Measurements from ENCODE around the gene MYRFL.

MYRFL gene

DNA sequence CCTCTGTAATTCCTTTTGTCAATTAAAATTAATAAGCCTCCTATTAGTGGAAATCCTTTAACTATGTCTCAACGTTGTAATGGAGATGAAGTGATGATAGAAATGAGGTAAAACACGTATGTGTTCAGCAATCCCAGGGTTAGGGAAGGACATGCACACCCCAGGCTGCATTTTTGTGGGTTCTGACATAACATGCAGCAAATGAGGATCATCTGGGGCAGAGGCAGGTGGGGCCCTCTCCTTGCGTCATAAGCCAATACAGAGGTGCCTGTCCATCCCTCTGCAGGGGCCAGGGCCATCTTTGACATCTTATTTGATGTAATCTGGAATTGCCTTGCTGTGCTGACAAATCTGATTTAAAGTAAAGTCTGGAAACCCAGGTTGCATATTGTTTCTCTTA is 73.2 kb downstream of the MYRFL start:
- DNase-seq (ENCODE audit: low read depth), result no peak

GRCh38 chr12:69900720-69901131 is 75.7 kb downstream of the MYRFL start:
- peak; percentile 6 for DNase-seq (ENCODE audit: low read depth)

GRCh38 chr12:69901221-69901905 is 76.3 kb downstream of the MYRFL start:
- DNase-seq (ENCODE audit: low read depth), result no peak

DNA sequence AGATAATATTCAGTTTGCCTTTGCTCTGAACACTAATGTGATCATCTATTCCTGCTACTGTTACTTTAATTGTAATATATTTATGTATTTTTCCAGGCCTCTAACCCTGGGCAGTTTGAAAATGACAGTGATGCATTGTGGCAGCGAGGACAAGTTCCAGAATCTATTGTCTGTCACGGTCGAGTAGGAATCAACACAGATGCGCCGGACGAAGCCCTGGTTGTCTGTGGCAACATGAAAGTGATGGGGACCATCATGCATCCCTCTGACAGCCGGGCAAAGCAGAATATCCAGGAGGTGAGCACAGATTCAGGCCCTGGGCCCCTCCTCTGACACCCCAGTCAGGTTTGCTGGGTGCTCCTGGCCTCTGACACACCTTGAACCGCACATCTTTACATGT is 78.5 kb downstream of the MYRFL start:
- no peak for DNase-seq (ENCODE audit: low read depth)

DNA sequence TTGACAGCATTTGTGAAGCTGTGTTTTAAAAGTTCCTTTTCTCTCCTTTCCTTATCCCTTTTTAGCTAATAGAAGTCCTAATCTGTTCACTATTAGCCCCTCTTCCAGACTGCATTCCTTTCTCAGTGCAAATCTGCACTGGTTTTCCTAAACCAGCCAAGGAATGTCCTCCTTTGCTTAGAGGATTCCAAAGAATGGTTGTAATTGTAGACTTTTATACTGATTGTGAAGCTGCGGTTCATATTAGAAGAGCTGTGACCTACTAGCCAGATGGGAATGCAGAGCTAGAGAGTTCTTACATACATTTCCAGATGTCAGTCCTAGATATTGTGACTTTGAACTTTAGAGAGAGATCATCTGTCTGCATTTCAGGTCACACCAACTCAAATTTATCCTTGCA is 79.8 kb downstream of the MYRFL start:
- DNase-seq (ENCODE audit: low read depth), result no peak

- no peak for DNase-seq (ENCODE audit: low read depth)
Observed at GRCh38 chr12:69905801-69906200, 80.8 kb downstream of the MYRFL start.

- no peak for DNase-seq (ENCODE audit: low read depth)
Observed at GRCh38 chr12:69906411-69907216, 81.6 kb downstream of the MYRFL start.

DNA sequence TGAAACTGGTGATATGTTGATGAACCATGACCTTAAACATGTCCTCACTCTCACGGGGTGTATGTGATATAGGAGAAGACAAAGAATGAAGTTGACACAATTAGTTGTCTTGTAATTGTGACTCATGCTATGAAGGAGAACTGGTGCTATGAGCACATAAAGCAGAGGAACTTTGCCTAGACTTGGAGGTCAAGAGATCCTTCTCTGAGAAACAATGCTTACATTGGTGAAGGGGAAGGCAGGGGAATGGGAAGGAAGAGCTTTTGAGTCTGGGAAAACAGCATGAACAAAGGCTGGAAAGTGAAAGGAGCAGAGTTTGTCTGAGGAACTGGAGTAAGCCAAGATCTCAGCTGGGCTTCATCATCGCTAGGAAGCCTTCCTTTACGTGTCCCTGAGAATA is 83.2 kb downstream of the MYRFL start:
- no peak for DNase-seq (ENCODE audit: low read depth)

- DNase-seq (ENCODE audit: low read depth), result no peak
Observed at GRCh38 chr12:69910694-69911093, 85.7 kb downstream of the MYRFL start.

- DNase-seq (ENCODE audit: low read depth), result no peak
Observed at GRCh38 chr12:69913526-69913925, 88.5 kb downstream of the MYRFL start.

DNA sequence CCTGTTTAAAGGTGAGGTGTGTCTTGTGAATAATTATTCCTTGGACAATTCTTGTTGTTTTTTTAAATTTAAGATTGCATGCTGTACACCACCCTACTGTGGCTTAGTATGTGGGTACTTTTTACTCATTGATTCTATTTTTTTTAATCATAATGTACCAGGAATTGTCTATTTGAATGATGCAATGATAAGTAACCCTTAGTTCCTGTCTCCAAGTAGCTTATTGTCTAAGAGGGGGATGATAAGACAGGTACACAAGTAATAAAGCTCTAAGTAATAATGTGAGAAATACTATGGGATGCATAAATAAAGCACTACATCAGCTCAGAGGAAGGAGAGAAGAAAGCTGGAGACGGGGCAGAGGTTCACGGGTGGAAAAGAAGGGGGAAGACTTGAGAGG is 90.9 kb downstream of the MYRFL start:
- DNase-seq (ENCODE audit: low read depth), result no peak

GRCh38 chr12:69916544-69917235 is 91.7 kb downstream of the MYRFL start:
- no peak for DNase-seq (ENCODE audit: low read depth)

DNA sequence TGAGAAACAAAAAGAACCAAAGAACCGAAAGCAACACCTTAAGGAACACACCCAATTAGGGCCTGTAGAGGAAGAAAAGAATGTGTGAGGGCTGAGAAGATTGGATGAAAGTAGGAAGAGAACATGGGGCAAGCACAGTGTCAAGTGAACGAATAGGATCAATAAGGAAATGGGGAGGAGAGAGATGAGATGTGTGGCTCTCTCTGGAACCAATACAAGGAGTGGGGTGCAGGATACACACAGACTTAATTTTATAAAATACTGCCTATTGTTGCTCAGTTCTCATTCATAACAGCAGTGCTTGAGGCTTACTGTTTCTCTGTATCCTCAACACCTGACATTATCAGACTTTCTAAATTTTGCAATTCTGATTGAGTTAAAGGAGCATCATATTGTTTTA is 93.3 kb downstream of the MYRFL start:
- DNase-seq (ENCODE audit: low read depth), result no peak

DNA sequence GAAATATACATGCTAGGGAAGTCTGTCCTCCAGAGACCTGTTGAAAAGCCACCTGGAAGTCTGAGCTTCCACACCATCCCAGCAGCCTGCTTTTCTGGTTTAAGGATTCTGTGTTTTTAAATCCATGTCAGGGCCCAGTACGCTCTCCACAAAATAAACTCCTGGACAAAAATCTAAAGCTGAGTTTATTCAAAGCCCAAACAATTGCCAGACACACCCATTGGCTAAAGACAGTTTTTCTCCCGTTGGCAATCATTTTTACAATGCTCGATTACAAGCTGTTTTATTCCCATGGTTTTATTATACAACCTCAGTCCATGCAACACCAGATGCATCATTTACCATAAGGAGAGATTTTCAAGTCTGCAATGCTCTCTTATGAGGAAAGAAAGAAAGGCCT is 94.5 kb downstream of the MYRFL start:
- no peak for DNase-seq (ENCODE audit: low read depth)

- no peak for DNase-seq (ENCODE audit: low read depth)
Observed at GRCh38 chr12:69921831-69922230, 96.8 kb downstream of the MYRFL start.

GRCh38 chr12:69922999-69923398 is 98.0 kb downstream of the MYRFL start:
- no peak for DNase-seq (ENCODE audit: low read depth)

- no peak for DNase-seq (ENCODE audit: low read depth)
Observed at GRCh38 chr12:69925291-69925690, 100.3 kb downstream of the MYRFL start.

DNA sequence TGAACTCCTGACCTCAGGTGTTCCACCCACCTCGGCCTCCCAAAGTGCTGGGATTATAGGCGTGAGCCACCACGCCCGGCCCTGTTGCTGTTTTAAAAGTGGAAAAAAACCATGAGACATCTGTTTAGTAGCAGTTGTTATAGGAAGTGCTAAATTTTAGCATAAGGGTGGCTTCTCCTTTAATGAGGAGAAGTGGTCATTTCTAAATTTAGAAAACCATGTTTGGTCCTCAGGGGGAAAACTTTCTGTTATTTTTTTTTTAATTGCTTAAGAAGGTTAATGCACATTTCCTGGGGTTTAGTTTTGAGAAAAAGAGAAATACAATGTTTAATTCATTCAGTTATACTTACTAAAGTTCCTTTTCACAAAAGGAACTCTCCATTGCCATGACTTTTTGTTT is 102.1 kb downstream of the MYRFL start:
- DNase-seq (ENCODE audit: low read depth), result no peak

DNA sequence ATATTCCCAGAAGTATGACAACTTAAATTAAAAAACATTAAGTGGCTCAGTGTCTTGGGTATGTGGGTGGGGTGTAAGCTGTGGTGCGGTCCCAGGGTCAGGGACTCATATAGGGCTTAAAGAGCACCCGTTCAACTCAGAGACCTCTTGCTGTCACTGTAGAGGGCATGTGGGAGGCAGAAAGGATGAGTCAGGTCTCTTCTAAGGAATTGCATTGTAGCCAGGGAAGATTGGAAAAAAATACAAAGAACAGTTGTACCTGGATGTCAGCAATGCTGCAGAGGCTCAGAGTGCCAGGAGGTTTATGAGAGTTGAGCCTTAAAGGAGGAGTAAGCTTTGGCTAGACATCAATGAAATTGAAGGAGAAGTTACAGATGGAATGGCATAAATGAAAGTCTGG is 104.1 kb downstream of the MYRFL start:
- no peak for DNase-seq (ENCODE audit: low read depth)

- DNase-seq (ENCODE audit: low read depth), result no peak
Observed at GRCh38 chr12:69929531-69929930, 104.5 kb downstream of the MYRFL start.

- DNase-seq (ENCODE audit: low read depth), result no peak
Observed at GRCh38 chr12:69931569-69931968, 106.5 kb downstream of the MYRFL start.

DNA sequence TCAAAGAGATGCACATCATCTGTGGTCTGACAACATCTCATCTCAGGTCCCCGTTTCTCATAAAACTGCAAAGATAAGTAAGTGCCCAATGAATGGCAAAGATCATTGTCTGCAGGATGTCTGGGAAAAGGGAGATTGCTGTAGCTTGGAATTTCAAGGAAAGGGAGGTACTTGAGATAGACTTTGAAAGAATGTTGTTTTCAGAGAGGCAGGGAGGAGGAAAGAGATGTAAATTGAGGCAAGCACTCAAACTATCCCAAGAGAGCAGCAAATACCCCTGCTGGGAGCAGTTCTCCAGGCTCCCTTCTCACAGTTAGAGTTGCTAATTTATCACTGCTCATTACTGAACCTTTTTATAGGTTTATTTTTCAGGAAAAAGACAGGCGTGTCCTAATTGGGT is 107.1 kb downstream of the MYRFL start:
- DNase-seq (ENCODE audit: low read depth), result no peak

Data from T-helper 22 cell (primary cell).